Uterus (tissue), 4 donors: Measurements from ENCODE around the gene AMELX. TPM values are rescaled to one million over a fixed set of nuclear protein-coding genes. Genes with fewer than 3 reads are reported as not detected.

ENCODE experiments used
- DNase-seq, 2 donors: peaks; one replicate each; pipeline ENCODE4 v3.0.0-alpha.2; 2019 to 2020
- H3K27ac ChIP-seq, 2 donors: fragments of 200-600 bp; sonication (generic); 1 replicate in 1 of 2; 2 replicates in 1 of 2; pipeline ENCODE4 v1.5.1; 2016 to 2018
- H3K27me3 ChIP-seq, 2 donors: fragments of 200-600 bp; sonication (generic); one replicate each; pipeline ENCODE4 v1.5.1; 2018 to 2019; ENCODE audit warnings: control low read depth in 1 of 2
- H3K36me3 ChIP-seq, 2 donors: fragments of 200-600 bp; sonication (generic); one replicate each; pipeline ENCODE4 v1.5.1; 2019; ENCODE audit warnings: control low read depth in 1 of 2
- H3K4me1 ChIP-seq, 2 donors: fragments of 200-600 bp; sonication (generic); one replicate each; pipeline ENCODE4 v1.5.1; 2018 to 2019; ENCODE audit warnings: control low read depth in 1 of 2
- H3K4me3 ChIP-seq, 2 donors: fragments of 200-600 bp; sonication (generic); 1 replicate in 1 of 2; 2 replicates in 1 of 2; pipeline ENCODE4 v1.5.1; 2018 to 2019; ENCODE audit warnings: mild to moderate bottlenecking in 1 of 2
- H3K9me3 ChIP-seq, 2 donors: fragments of 200-600 bp; sonication (generic); one replicate each; pipeline ENCODE4 v1.5.1; 2019; ENCODE audit warnings: control low read depth in 1 of 2
- CTCF ChIP-seq, 4 experiments: fragments of 200-600 bp in 2 of 4; fragments of 450-650 bp in 2 of 4; sonication (generic) in 2 of 4; IDR thresholded peaks; one replicate each; pipeline ENCODE4 v1.5.1; 2016 to 2019; ENCODE audit warnings: antibody characterized with exemption in 4 of 4, mild to moderate bottlenecking in 2 of 4, moderate library complexity in 1 of 4
- POLR2A ChIP-seq, 2 donors: fragments of 450-650 bp; IDR thresholded peaks; one replicate each; pipeline ENCODE4 v1.6.1; 2016; ENCODE audit warnings: antibody characterized with exemption in 2 of 2, mild to moderate bottlenecking in 1 of 2, moderate library complexity in 1 of 2
- intact Hi-C: fragments of 100-400 bp; cut with DNase I; formaldehyde crosslinking; loops from one replicate; pipeline ENCODE4 v1.15.1; 2023; ENCODE audit warnings: low total_unique reads
- total RNA-seq, 4 donors: library from RNA; depleted of rRNA in 3 of 4; stranded (reverse); fragments of >200 nt in 3 of 4; gene quantifications; one replicate each; pipeline versions ENCODE4 v1.1.0 to v1.2.4, GENCODE V29; 2014 to 2023
- donor health status: DM: yes; HTN: yes; CAD: no.

Gene AMELX
- total RNA-seq, 4 donors from 2014 or later: not detected

DNA sequence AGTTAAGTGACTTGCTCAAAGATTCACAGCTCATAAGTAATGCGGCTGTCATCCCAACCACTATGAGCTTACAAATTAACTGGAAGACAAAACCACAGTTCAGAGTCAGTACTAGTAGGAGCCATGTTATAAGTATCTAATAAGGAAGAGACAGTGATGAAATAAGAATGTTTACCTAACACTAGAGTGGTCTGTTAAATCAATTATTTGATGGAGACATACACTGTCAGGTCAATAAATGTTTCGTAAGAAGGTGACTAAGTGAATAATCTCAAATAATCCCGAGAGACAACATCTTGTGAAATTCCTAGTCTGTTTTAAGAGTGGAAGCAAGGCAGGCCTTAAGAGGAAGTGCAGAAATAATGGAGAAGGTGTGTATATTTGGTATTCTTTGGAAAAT is 25.8 kb upstream of the AMELX start:
- no peak for DNase-seq
- Histone ChIP-seq H3K27ac (no peak overlapping the region), H3K27me3 (no peaks in the 10 kb centered on the region), H3K9me3 (no peaks in the 10 kb centered on the region), H3K36me3 (no peaks in the 10 kb centered on the region), H3K4me3 (no peak overlapping the region), H3K4me1 (no peaks in the 10 kb centered on the region)
- intact Hi-C loops: no loop called here
- TF ChIP-seq POLR2A (IDR thresholded peaks at IDR 0.05) (no peak), CTCF (IDR thresholded peaks at IDR 0.05) (no peak)

DNA sequence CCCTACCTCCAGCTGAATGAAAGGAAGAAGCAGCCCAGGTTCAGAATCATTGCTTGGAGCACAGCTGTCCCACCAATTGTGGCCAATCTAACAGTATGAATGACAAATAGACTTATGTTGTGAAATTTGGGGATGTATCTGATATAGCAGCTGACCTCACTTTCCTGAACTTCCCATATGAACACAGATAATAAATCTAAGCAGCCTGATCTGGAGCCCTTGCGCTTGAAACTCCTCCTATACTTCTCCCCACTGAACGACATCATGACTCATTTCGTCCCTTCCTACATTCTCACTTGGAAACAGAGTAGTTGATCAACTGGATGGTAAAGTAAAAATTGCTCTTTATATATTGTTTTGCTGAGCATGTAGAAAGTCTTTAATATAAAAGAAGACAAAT is 24.2 kb upstream of the AMELX start:
- intact Hi-C loops: no loop called here
- Histone ChIP-seq H3K27me3 (no peaks in the 10 kb centered on the region), H3K4me1 (no peaks in the 10 kb centered on the region), H3K4me3 (no peak overlapping the region), H3K9me3 (no peaks in the 10 kb centered on the region), H3K27ac (no peak overlapping the region), H3K36me3 (no peaks in the 10 kb centered on the region)
- TF ChIP-seq CTCF (IDR thresholded peaks at IDR 0.05): no peak
- DNase-seq: no peak

GRCh38 chrX:11269996-11270395 is 23.2 kb upstream of the AMELX start:
- no peaks in the 10 kb centered on the region for H3K36me3 ChIP-seq
- H3K4me3 ChIP-seq: no peak overlapping the region
- TF ChIP-seq POLR2A (IDR thresholded peaks at IDR 0.05) (no peak), CTCF (IDR thresholded peaks at IDR 0.05) (no peak)
- no peak overlapping the region for H3K27ac ChIP-seq
- no peaks in the 10 kb centered on the region for H3K4me1 ChIP-seq
- H3K27me3 ChIP-seq: no peaks in the 10 kb centered on the region
- intact Hi-C loops: no loop called here
- DNase-seq: no peak
- no peaks in the 10 kb centered on the region for H3K9me3 ChIP-seq

- H3K4me1 ChIP-seq: no peaks in the 10 kb centered on the region
- no peak overlapping the region for H3K4me3 ChIP-seq
- intact Hi-C loops: no loop called here
- no peak for DNase-seq
- no peaks in the 10 kb centered on the region for H3K36me3 ChIP-seq
- no peaks in the 10 kb centered on the region for H3K9me3 ChIP-seq
- H3K27me3 ChIP-seq: no peaks in the 10 kb centered on the region
- no peak overlapping the region for H3K27ac ChIP-seq
- TF ChIP-seq CTCF (IDR thresholded peaks at IDR 0.05) (no peak), POLR2A (IDR thresholded peaks at IDR 0.05) (no peak)
Observed at GRCh38 chrX:11272290-11272689, 20.9 kb upstream of the AMELX start.

DNA sequence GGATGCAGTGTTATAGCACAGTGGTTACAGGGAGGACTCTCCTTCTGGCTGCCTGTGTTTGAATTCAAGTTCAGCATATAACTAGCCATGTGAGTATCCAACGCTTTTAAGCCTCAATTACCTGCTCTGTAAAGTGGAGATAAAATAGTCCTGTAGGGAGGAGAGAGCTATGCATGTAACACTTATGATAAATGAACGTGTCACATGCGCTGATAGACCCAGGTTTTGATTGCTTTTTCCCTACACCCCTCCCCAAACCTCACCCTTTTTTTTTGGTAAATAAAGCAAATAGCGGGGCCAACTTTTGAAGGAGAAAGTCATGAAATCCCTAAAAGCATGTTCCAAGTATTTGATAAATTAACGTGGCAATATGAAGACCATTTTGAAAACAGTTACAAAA is 20.4 kb upstream of the AMELX start:
- TF ChIP-seq POLR2A (IDR thresholded peaks at IDR 0.05) (no peak), CTCF (IDR thresholded peaks at IDR 0.05) (no peak)
- no peak for DNase-seq
- intact Hi-C loops: no loop called here
- H3K4me1 ChIP-seq: no peaks in the 10 kb centered on the region
- no peak overlapping the region for H3K27ac ChIP-seq
- no peaks in the 10 kb centered on the region for H3K36me3 ChIP-seq
- no peak overlapping the region for H3K4me3 ChIP-seq
- no peaks in the 10 kb centered on the region for H3K27me3 ChIP-seq
- no peaks in the 10 kb centered on the region for H3K9me3 ChIP-seq
